CD4-positive, alpha-beta T cell treated with Interleukin-2 at 100 ng/mL for 4 hours (primary cell): ENCODE data around the gene WDFY2.
"Not testable (repeated sequence)": the region's sequence is repeated elsewhere in the genome, so short reads cannot be mapped to it uniquely, and the experiment has no call there.

ENCODE experiments used
- DNase-seq: peaks from one replicate; pipeline ENCODE4 v3.0.0-alpha.2; 2020; ENCODE audit warnings: low spot score

The WDFY2 gene

GRCh38 chr13:51666839-51667238 lies 82.6 kb downstream of the WDFY2 start:
- DNase-seq = no peak

GRCh38 chr13:51668580-51669195 lies 84.4 kb downstream of the WDFY2 start:
- DNase-seq = no peak

GRCh38 chr13:51673165-51673564 lies 88.9 kb downstream of the WDFY2 start:
- DNase-seq = no peak

- no peak for DNase-seq
Measured at GRCh38 chr13:51674276-51674675, 90.0 kb downstream of the WDFY2 start.

GRCh38 chr13:51675385-51675784 lies 91.1 kb downstream of the WDFY2 start:
- no peak for DNase-seq

GRCh38 chr13:51675877-51676276 lies 91.6 kb downstream of the WDFY2 start:
- DNase-seq = no peak

GRCh38 chr13:51676739-51677138 lies 92.5 kb downstream of the WDFY2 start:
- DNase-seq = no peak

- DNase-seq = no peak
Measured at GRCh38 chr13:51678420-51678819, 94.2 kb downstream of the WDFY2 start.

- no peak for DNase-seq
Measured at GRCh38 chr13:51679616-51680015, 95.4 kb downstream of the WDFY2 start.

GRCh38 chr13:51681037-51681678 lies 96.9 kb downstream of the WDFY2 start:
- DNase-seq = peak; percentile 5

- DNase-seq = no peak
Measured at GRCh38 chr13:51682686-51683085, 98.4 kb downstream of the WDFY2 start.

GRCh38 chr13:51683597-51683996 lies 99.3 kb downstream of the WDFY2 start:
- no peak for DNase-seq

- DNase-seq = no peak
Measured at GRCh38 chr13:51684076-51684475, 99.8 kb downstream of the WDFY2 start.

GRCh38 chr13:51687947-51688714 lies 103.9 kb downstream of the WDFY2 start:
- no peak for DNase-seq

GRCh38 chr13:51688937-51689662 lies 104.8 kb downstream of the WDFY2 start:
- DNase-seq = no peak

- DNase-seq = no peak
Measured at GRCh38 chr13:51689663-51689996, 105.4 kb downstream of the WDFY2 start.

- not testable (repeated sequence) for DNase-seq
Measured at GRCh38 chr13:51695677-51696076, 111.4 kb downstream of the WDFY2 start.

- no peak for DNase-seq
Measured at GRCh38 chr13:51697181-51697580, 112.9 kb downstream of the WDFY2 start.

GRCh38 chr13:51697855-51698254 lies 113.6 kb downstream of the WDFY2 start:
- DNase-seq = no peak

GRCh38 chr13:51698352-51698751 lies 114.1 kb downstream of the WDFY2 start:
- no peak for DNase-seq

GRCh38 chr13:51704399-51705313 lies 120.4 kb downstream of the WDFY2 start:
- no peak for DNase-seq

- DNase-seq = no peak
Measured at GRCh38 chr13:51707461-51707860, 123.2 kb downstream of the WDFY2 start.
